ENCODE data around the gene IMMP2L.
A peak's percentile ranks its signal among the peaks of the same experiment; 100 is the strongest.
"Not testable (repeated sequence)": the region's sequence is repeated elsewhere in the genome, so short reads cannot be mapped to it uniquely, and the experiment has no call there.

Gene IMMP2L

GRCh38 chr7:111561904-111562732, at the start of gene IMMP2L:
TSS of gene IMMP2L (minus strand) at chr7:111562492.
- peak; percentile 94 for DNase-seq

GRCh38 chr7:111609483-111610254, 47.4 kb upstream of the IMMP2L start:
- not testable (repeated sequence) for DNase-seq

GRCh38 chr7:111607621-111608020, 45.3 kb upstream of the IMMP2L start:
- no peak for DNase-seq

- no peak for DNase-seq
Measured at GRCh38 chr7:111605246-111605645, 43.0 kb upstream of the IMMP2L start.

- DNase-seq, result no peak
Measured at GRCh38 chr7:111600091-111600490, 37.8 kb upstream of the IMMP2L start.

GRCh38 chr7:111595780-111596179, 33.5 kb upstream of the IMMP2L start:
- no peak for DNase-seq

- DNase-seq, result no peak
Measured at GRCh38 chr7:111594602-111595001, 32.3 kb upstream of the IMMP2L start.

GRCh38 chr7:111593343-111593742, 31.1 kb upstream of the IMMP2L start:
- DNase-seq, result no peak

- no peak for DNase-seq
Measured at GRCh38 chr7:111588065-111588433, 25.8 kb upstream of the IMMP2L start.

- no peak for DNase-seq
Measured at GRCh38 chr7:111587410-111588064, 25.2 kb upstream of the IMMP2L start.

- DNase-seq, result no peak
Measured at GRCh38 chr7:111586711-111587409, 24.6 kb upstream of the IMMP2L start.

- not testable (repeated sequence) for DNase-seq
Measured at GRCh38 chr7:111581784-111582488, 19.6 kb upstream of the IMMP2L start.

GRCh38 chr7:111581207-111581606, 18.9 kb upstream of the IMMP2L start:
- DNase-seq, result not testable (repeated sequence)

- no peak for DNase-seq
Measured at GRCh38 chr7:111578754-111579153, 16.5 kb upstream of the IMMP2L start.

- DNase-seq, result no peak
Measured at GRCh38 chr7:111571720-111572119, 9.4 kb upstream of the IMMP2L start.

GRCh38 chr7:111568870-111569462, 6.7 kb upstream of the IMMP2L start:
- DNase-seq, result no peak

GRCh38 chr7:111568419-111568818, 6.1 kb upstream of the IMMP2L start:
- no peak for DNase-seq

- DNase-seq, result no peak
Measured at GRCh38 chr7:111564078-111564477, 1.8 kb upstream of the IMMP2L start.

GRCh38 chr7:111561654-111561903, 713 bp downstream of the IMMP2L start:
- DNase-seq, result peak; percentile 18

GRCh38 chr7:111560773-111561653, 1.3 kb downstream of the IMMP2L start:
- no peak for DNase-seq

- DNase-seq, result no peak
Measured at GRCh38 chr7:111558991-111559390, 3.3 kb downstream of the IMMP2L start.

All from activated CD8-positive, alpha-beta memory T cell treated with anti-CD3 and anti-CD28 coated beads, Interleukin-2, amount 50 U/mL, for 4 hours (primary cell).